HCT116 (cell line): ENCODE data around the gene ZNF318.

Experiments used
- CTCF ChIP-seq, 3 experiments: fragments of 200-600 bp in 1 of 3; sonication (generic) in 1 of 3; IDR thresholded peaks in 2 of 3; conservative IDR thresholded peaks in 1 of 3; 2 replicates each; pipeline ENCODE4 v1.5.1; 2012 to 2017; ENCODE audit warnings: low read depth in 2 of 3, low read length in 2 of 3, antibody characterized with exemption in 1 of 3, borderline replicate concordance in 1 of 3, control low read depth in 1 of 3, mild to moderate bottlenecking in 1 of 3, mixed read lengths in 1 of 3, mixed run types in 1 of 3, moderate library complexity in 1 of 3; ENCODE audit not compliant: insufficient read depth in 1 of 3
- EZH2 ChIP-seq: fragments of 200-600 bp; sonication (generic); IDR thresholded peaks from 2 replicates; pipeline ENCODE4 v1.6.1; 2017; ENCODE audit warnings: antibody characterized with exemption, mixed run types
- JUND ChIP-seq: IDR thresholded peaks from 2 replicates; pipeline ENCODE4 v1.6.1; 2012
- POLR2A ChIP-seq: IDR thresholded peaks from 2 replicates; pipeline ENCODE4 v1.7.0; 2011; ENCODE audit warnings: borderline replicate concordance; ENCODE audit not compliant: insufficient read depth, insufficient read length; ENCODE audit errors: extremely low read depth
- POLR2AphosphoS5 ChIP-seq: IDR thresholded peaks from 2 replicates; pipeline ENCODE4 v1.6.1; 2011; ENCODE audit warnings: mild to moderate bottlenecking, low read depth, low read length, moderate library complexity

- TF ChIP-seq POLR2AphosphoS5: no peak
- no peak for TF ChIP-seq EZH2
- TF ChIP-seq CTCF (IDR thresholded peaks at IDR 0.05 in 2 of 3, conservative IDR thresholded peaks at IDR 0.05 in 1 of 3; ENCODE audit: borderline replicate concordance in 1 of 3, insufficient read depth in 1 of 3, low read depth in 2 of 3, low read length in 2 of 3): no peak
- TF ChIP-seq POLR2A: no peak
- no peak for TF ChIP-seq JUND
Measured at GRCh38 chr6:43293698-43294097, 75.7 kb downstream of the ZNF318 start.
